ENCODE results near the gene PCDHGB3. TPM values are rescaled to one million over a fixed set of nuclear protein-coding genes. Genes with fewer than 3 reads are reported as not detected.

The PCDHGB3 gene
- total and polyA plus RNA-seq, 5 donors from 2014 or later: 0.20 TPM; not detected in 4

DNA sequence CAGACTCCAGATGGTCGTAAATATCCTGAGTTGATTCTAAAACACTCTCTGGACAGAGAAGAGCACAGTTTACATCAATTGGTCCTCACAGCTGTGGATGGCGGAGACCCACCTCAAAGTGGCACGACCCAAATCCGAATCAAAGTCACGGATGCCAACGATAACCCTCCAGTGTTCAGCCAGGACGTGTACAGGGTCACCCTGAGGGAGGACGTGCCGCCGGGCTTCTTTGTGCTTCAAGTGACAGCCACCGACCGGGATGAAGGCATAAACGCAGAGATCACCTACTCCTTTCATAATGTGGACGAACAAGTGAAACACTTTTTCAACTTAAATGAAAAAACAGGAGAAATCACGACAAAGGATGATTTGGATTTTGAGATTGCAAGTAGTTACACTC is 9.4 kb upstream of the PCDHGB3 start:
- peak overlapping the region in 1 of 3 donors; percentile 32 for H3K27ac Mint-ChIP-seq

DNA sequence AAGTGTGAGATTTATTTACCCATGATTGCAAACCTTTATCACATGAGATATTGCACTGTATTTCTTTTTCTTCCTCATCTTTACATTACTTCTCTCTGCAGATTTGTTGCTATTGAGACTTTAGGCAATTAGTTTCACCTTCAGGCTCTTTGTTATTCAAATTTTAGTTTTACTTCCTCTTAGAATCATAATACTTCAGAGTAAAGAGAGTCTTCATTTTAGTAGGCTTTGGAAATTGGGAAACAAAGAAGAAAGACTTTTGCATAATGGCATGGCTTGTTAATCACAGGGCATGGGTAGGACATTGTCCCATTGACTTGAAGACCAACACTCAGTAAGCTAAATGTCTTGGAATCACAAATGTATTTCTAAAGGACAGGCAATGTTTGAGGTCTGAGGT is 7.3 kb upstream of the PCDHGB3 start:
- Mint-ChIP-seq H3K9me3 (peaks cover 0 to 57% (median 15%) of the 10 kb centered on the region in 7 donors), H3K4me3 (peak overlapping the region in 1 of 4 donors; percentile 2), H3K27me3 (peaks cover 62% of the 10 kb centered on the region), H3K27ac (peak overlapping the region in 1 of 3 donors; percentile 56), H3K4me1 (peaks cover 0 to 5% (median 5%) of the 10 kb centered on the region in 4 donors), H3K36me3 (peaks cover 6% of the 10 kb centered on the region)
- no peak overlapping the region for H3K4me3 ChIP-seq (ENCODE audit: low read depth, low read length)
- H3K27me3 ChIP-seq (ENCODE audit: control insufficient read depth, insufficient read depth, low read length): peaks cover 26% of the 10 kb centered on the region
- H3K9me3 ChIP-seq (ENCODE audit: control insufficient read depth in 2 of 2, low read length in 2 of 2): peaks cover 28 to 50% of the 10 kb centered on the region in 2 experiments
- no peak overlapping the region for H3K27ac ChIP-seq (ENCODE audit: insufficient read depth, low read length, poor library complexity, severe bottlenecking)
- ATAC-seq (ENCODE audit: low read depth in 2 of 2) (no peak), DNase-seq (no peak)
- no peaks in the 10 kb centered on the region for H3K36me3 ChIP-seq (ENCODE audit: control insufficient read depth, insufficient read depth, low read length)
- H3K4me1 ChIP-seq (ENCODE audit: control insufficient read depth, insufficient read depth, low read length, poor library complexity, severe bottlenecking): no peaks in the 10 kb centered on the region

More for the DNA sequence above, 9.4 kb upstream of the PCDHGB3 start:
- Histone ChIP-seq H3K4me1 (ENCODE audit: control insufficient read depth, insufficient read depth, low read length, poor library complexity, severe bottlenecking) (no peaks in the 10 kb centered on the region), H3K4me3 (ENCODE audit: low read depth, low read length) (no peak overlapping the region), H3K27ac (ENCODE audit: insufficient read depth, low read length, poor library complexity, severe bottlenecking) (no peak overlapping the region), H3K27me3 (ENCODE audit: control insufficient read depth, insufficient read depth, low read length) (peaks cover 26% of the 10 kb centered on the region), H3K9me3 (ENCODE audit: control insufficient read depth in 2 of 2, low read length in 2 of 2) (peaks cover 26 to 47% of the 10 kb centered on the region in 2 experiments), H3K36me3 (ENCODE audit: control insufficient read depth, insufficient read depth, low read length) (no peaks in the 10 kb centered on the region)
- DNase-seq: no peak
- ATAC-seq (ENCODE audit: low read depth in 2 of 2): no peak
- Mint-ChIP-seq H3K4me1 (peaks cover 0 to 10% (median 5%) of the 10 kb centered on the region in 4 donors), H3K9me3 (peaks cover 0 to 64% (median 18%) of the 10 kb centered on the region in 7 donors), H3K27me3 (peaks cover 70% of the 10 kb centered on the region), H3K4me3 (no peak overlapping the region), H3K36me3 (peaks cover 6% of the 10 kb centered on the region)

DNA sequence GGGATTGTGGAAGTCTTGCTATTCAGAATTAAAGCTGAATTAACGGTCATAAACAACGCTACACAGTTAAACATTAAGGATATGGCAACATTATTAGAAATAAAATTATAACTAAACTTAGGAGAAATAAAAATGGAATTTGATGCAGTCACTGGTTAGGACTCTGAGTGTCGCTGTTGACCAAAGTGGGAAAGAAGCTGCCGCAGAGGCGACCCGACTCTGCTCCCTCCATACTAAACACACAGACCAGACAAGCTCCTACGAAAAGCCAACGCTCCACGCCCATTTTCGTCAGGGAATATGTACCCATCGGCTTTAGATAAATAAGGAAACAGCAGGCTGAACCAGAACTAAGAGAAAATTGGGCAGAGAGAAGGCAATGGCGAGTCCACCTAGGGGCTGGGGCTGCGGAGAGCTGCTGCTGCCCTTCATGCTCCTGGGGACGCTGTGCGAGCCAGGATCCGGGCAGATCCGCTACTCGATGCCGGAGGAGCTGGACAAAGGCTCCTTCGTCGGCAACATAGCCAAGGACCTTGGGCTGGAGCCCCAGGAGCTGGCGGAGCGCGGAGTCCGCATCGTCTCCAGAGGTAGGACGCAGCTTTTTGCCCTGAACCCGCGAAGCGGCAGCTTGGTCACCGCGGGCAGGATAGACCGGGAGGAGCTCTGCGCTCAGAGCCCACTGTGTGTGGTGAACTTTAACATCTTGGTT is 5.9 kb upstream of the PCDHGB3 start, which contains the start of gene PCDHGA5:
Gene PCDHGA5, plus strand, starts transcription at position 211 of the 709 bp plus-strand sequence. Its CDS starts 169 bp downstream, at position 380.
- Mint-ChIP-seq H3K9me3 (peaks cover 0 to 51% (median 14%) of the 10 kb centered on the region in 7 donors), H3K27ac (no peak within 1 kb of the TSS), H3K4me3 (peak within 1 kb of the TSS in 1 of 4 donors; percentile 52), H3K36me3 (peaks cover 6% of the 10 kb centered on the region), H3K27me3 (peaks cover 60% of the 10 kb centered on the region), H3K4me1 (peaks cover 0 to 5% (median 2%) of the 10 kb centered on the region in 4 donors)
- ATAC-seq (ENCODE audit: low read depth in 2 of 2): no peak
- Histone ChIP-seq H3K36me3 (ENCODE audit: control insufficient read depth, insufficient read depth, low read length) (no peaks in the 10 kb centered on the region), H3K4me1 (ENCODE audit: control insufficient read depth, insufficient read depth, low read length, poor library complexity, severe bottlenecking) (no peaks in the 10 kb centered on the region), H3K4me3 (ENCODE audit: low read depth, low read length) (no peak within 1 kb of the TSS), H3K27me3 (ENCODE audit: control insufficient read depth, insufficient read depth, low read length) (peaks cover 26% of the 10 kb centered on the region), H3K27ac (ENCODE audit: insufficient read depth, low read length, poor library complexity, severe bottlenecking) (no peak within 1 kb of the TSS), H3K9me3 (ENCODE audit: control insufficient read depth in 2 of 2, low read length in 2 of 2) (peaks cover 34 to 50% of the 10 kb centered on the region in 2 experiments)
- no peak for DNase-seq

DNA sequence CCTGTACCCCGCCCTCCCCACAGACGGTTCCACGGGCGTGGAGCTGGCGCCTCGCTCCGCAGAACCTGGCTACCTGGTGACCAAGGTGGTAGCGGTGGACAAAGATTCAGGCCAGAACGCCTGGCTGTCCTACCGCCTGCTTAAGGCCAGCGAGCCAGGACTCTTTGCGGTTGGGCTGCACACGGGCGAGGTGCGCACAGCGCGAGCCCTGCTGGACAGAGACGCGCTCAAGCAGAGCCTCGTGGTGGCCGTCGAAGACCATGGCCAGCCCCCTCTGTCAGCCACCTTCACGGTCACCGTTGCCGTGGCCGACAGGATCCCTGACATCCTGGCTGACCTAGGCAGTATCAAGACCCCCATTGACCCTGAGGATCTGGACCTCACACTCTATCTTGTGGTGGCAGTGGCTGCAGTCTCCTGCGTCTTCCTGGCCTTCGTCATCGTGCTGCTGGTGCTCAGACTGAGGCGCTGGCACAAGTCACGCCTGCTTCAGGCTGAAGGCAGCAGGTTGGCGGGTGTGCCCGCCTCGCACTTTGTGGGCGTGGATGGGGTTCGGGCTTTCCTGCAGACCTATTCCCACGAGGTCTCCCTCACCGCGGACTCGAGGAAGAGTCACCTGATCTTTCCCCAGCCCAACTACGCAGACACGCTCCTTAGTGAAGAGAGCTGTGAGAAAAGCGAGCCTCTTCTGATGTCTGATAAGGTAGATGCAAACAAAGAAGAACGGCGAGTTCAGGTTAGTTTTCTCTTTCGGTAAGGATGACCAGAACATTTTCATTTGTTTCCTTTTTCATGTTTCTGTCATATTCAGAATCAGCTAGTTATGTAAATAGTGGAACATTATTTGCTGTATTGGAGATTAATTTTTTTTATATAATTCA is 3.8 kb upstream of the PCDHGB3 start:
- Histone ChIP-seq H3K4me3 (ENCODE audit: low read depth, low read length) (no peak overlapping the region), H3K27ac (ENCODE audit: insufficient read depth, low read length, poor library complexity, severe bottlenecking) (no peak overlapping the region), H3K36me3 (ENCODE audit: control insufficient read depth, insufficient read depth, low read length) (no peaks in the 10 kb centered on the region), H3K9me3 (ENCODE audit: control insufficient read depth in 2 of 2, low read length in 2 of 2) (peaks cover 29 to 48% of the 10 kb centered on the region in 2 experiments), H3K4me1 (ENCODE audit: control insufficient read depth, insufficient read depth, low read length, poor library complexity, severe bottlenecking) (peaks cover 8% of the 10 kb centered on the region), H3K27me3 (ENCODE audit: control insufficient read depth, insufficient read depth, low read length) (peaks cover 42% of the 10 kb centered on the region)
- H3K27me3 Mint-ChIP-seq: peaks cover 59% of the 10 kb centered on the region
- peaks cover 0 to 48% (median 11%) of the 10 kb centered on the region in 7 donors for H3K9me3 Mint-ChIP-seq
- H3K27ac Mint-ChIP-seq: no peak overlapping the region
- no peak for DNase-seq
- H3K36me3 Mint-ChIP-seq: peaks cover 7% of the 10 kb centered on the region
- H3K4me3 Mint-ChIP-seq: no peak overlapping the region
- peaks cover 0 to 10% (median 0%) of the 10 kb centered on the region in 4 donors for H3K4me1 Mint-ChIP-seq
- ATAC-seq (ENCODE audit: low read depth in 2 of 2): no peak

DNA sequence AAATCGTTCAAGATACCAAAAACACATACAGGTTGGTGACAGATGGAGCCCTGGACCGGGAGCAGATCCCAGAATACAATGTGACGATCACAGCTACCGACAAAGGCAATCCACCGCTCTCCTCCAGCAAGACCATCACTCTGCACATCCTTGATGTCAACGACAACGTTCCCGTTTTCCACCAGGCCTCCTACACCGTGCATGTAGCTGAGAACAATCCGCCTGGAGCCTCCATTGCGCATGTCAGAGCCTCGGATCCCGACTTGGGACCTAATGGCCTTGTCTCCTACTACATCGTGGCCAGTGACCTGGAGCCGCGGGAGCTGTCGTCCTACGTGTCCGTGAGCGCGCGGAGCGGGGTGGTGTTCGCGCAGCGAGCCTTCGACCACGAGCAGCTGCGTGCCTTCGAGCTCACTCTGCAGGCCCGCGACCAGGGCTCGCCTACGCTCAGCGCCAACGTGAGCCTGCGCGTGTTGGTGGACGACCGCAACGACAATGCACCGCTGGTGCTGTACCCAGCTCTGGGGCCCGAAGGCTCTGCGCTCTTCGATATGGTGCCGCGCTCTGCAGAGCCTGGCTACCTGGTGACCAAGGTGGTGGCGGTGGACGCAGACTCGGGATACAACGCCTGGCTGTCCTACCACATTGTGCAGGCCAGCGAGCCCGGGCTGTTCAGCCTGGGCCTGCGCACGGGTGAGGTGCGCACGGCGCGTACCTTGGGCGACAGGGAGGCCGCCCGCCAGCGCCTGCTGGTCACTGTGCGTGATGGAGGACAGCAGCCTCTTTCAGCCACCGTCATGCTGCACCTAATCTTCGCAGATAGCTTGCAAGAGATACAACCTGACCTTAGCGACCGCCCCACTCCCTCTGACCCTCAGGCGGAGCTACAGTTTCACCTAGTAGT is 1.8 kb downstream of the PCDHGB3 start:
- Mint-ChIP-seq H3K4me3 (no peak overlapping the region), H3K27ac (no peak overlapping the region), H3K27me3 (peaks cover 48% of the 10 kb centered on the region), H3K4me1 (peaks cover 0 to 15% (median 2%) of the 10 kb centered on the region in 4 donors), H3K36me3 (peaks cover 4% of the 10 kb centered on the region), H3K9me3 (peaks cover 0 to 46% (median 11%) of the 10 kb centered on the region in 7 donors)
- no peak overlapping the region for H3K27ac ChIP-seq (ENCODE audit: insufficient read depth, low read length, poor library complexity, severe bottlenecking)
- ATAC-seq (ENCODE audit: low read depth in 2 of 2): no peak
- no peak overlapping the region for H3K4me3 ChIP-seq (ENCODE audit: low read depth, low read length)
- DNase-seq: no peak
- no peaks in the 10 kb centered on the region for H3K36me3 ChIP-seq (ENCODE audit: control insufficient read depth, insufficient read depth, low read length)
- H3K27me3 ChIP-seq (ENCODE audit: control insufficient read depth, insufficient read depth, low read length): peaks cover 37% of the 10 kb centered on the region
- peaks cover 8% of the 10 kb centered on the region for H3K4me1 ChIP-seq (ENCODE audit: control insufficient read depth, insufficient read depth, low read length, poor library complexity, severe bottlenecking)
- peaks cover 30 to 50% of the 10 kb centered on the region in 2 experiments for H3K9me3 ChIP-seq (ENCODE audit: control insufficient read depth in 2 of 2, low read length in 2 of 2)

DNA sequence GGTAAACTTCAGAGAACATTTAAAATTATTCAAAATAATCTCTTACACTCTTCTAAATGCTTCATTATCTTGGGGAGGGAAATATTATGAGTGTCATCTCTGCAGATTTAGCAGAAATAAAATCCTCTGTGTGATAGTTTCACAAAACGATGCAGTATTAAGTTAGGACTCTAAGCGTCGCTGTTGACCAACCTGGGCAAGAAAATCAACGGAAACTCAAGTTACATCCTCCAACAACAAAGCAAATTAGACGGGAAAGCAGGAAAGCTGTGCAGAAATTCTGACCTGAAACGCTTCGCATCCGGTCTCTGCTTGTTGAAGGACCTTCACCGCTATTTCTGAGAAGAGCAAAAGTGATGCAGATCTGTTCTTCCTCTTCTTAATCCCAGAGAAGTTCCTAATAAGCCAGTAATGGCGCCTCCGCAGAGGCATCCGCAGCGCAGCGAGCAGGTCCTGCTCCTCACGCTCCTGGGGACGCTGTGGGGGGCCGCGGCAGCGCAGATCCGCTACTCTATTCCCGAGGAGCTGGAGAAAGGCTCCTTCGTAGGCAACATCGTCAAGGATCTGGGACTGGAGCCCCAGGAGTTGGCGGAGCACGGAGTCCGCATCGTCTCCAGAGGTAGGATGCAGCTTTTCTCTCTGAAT is 3.8 kb downstream of the PCDHGB3 start, which contains the start of gene PCDHGA6:
Gene PCDHGA6, plus strand, starts transcription at position 219 of the 645 bp plus-strand sequence. Its CDS starts 193 bp downstream, at position 412.
- ATAC-seq (ENCODE audit: low read depth in 2 of 2): no peak
- peak in 1 of 3 donors; percentile 19 for DNase-seq
- Mint-ChIP-seq H3K4me3 (peak within 1 kb of the TSS in 3 of 4 donors; percentile 5 to 75 (median 36)), H3K27me3 (peaks cover 49% of the 10 kb centered on the region), H3K4me1 (peaks cover 0 to 15% (median 2%) of the 10 kb centered on the region in 4 donors), H3K27ac (no peak within 1 kb of the TSS), H3K9me3 (peaks cover 0 to 56% (median 11%) of the 10 kb centered on the region in 7 donors), H3K36me3 (peaks cover 4% of the 10 kb centered on the region)
- Histone ChIP-seq H3K4me1 (ENCODE audit: control insufficient read depth, insufficient read depth, low read length, poor library complexity, severe bottlenecking) (peaks cover 8% of the 10 kb centered on the region), H3K4me3 (ENCODE audit: low read depth, low read length) (peak within 1 kb of the TSS; percentile 43), H3K36me3 (ENCODE audit: control insufficient read depth, insufficient read depth, low read length) (no peaks in the 10 kb centered on the region), H3K27ac (ENCODE audit: insufficient read depth, low read length, poor library complexity, severe bottlenecking) (no peak within 1 kb of the TSS), H3K9me3 (ENCODE audit: control insufficient read depth in 2 of 2, low read length in 2 of 2) (peaks cover 28 to 58% of the 10 kb centered on the region in 2 experiments), H3K27me3 (ENCODE audit: control insufficient read depth, insufficient read depth, low read length) (peaks cover 39% of the 10 kb centered on the region)

Measured in CD4-positive, CD25-positive, alpha-beta regulatory T cell (primary cell).